ENCODE measurements around the gene NDUFA3.

NDUFA3 gene

GRCh38 chr19:54107876-54108490, 5.3 kb downstream of the NDUFA3 start:
- no peak for DNase-seq (ENCODE audit: low read depth)

DNA sequence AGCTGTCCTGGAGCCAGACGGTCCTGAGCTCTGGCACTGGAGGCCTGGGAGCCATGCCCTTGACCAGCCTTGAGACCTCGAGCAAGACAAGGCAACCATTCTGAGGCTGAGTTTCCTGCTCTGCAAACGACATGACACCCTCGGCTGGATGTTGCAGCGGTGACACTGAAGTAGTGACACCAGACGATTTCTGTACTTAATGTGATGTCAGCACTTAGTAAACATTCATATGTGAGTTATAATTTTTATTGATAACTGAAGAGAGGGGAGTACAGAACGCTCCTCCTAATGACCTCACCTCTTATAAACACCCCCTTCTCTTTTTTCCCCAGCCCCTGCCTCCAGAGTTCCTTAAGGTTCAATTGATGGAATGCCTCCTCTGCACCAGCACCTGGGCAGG, 5.8 kb downstream of the NDUFA3 start:
- DNase-seq (ENCODE audit: low read depth), result no peak

DNA sequence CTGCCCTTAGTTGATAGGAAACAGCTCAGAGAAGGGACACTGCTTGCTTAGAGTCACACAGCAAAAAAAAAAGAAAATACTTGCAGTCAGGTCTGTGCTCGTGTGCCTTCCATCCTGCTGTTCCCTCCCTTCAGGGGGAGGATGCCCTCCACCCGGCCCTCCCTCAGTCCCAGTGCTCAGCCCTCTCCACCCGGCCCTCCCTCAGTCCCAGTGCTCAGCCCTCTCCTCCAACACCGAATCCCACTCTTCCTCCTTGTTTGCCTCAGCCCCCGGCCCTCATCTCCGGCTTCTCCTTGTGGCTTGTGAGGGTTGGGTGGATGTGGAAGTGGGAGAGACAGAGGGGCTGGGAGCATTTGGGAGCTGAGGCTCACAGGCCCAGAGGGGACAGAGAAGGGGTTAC, 7.0 kb downstream of the NDUFA3 start:
- DNase-seq (ENCODE audit: low read depth), result no peak

- DNase-seq (ENCODE audit: low read depth), result no peak
Observed at GRCh38 chr19:54114340-54115108, 11.9 kb downstream of the NDUFA3 start.

- peak; percentile 95 for DNase-seq (ENCODE audit: low read depth)
Observed at GRCh38 chr19:54115109-54116063, 12.7 kb downstream of the NDUFA3 start, which contains the start of the genes PRPF31 and TFPT. PRPF31 (plus strand) TSS chr19:54115754; CDS start chr19:54118279, 2,525 bp downstream. TFPT (minus strand) TSS chr19:54115657; CDS start chr19:54115269, 388 bp downstream.

DNA sequence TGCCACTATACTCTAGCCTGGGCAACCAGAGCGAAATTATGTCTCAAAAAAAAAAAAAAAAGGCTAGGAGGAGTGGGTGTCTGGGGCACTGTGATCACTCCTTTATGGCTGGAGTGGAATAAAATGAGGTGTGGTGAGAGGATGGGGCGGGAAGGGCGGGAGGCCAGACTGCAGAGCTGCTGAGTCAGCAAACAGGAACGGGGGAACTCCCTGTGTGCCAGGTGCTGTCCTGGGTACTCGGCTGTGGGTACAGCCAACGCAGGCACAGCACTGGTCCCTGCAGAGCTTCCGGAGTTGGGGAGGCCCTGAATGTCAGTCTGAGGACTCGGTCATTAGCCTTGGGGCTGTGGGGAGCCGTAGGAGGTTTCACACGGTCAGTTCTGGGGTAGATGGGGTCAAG, 18.6 kb downstream of the NDUFA3 start:
- no peak for DNase-seq (ENCODE audit: low read depth)

DNA sequence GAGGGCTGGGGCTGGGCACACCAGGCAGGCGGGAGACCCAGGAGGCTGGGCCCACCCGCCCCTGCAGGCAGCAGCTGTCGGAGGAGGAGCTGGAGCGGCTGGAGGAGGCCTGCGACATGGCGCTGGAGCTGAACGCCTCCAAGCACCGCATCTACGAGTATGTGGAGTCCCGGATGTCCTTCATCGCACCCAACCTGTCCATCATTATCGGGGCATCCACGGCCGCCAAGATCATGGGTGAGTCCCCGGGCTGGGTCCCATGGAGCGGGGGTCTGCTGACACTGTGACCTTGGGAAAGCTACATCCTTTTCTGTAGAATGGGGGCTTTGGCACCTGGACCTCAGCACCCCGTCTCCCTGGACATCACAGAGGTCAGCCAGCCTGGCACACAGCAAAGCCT, 21.0 kb downstream of the NDUFA3 start:
- DNase-seq (ENCODE audit: low read depth), result no peak

DNA sequence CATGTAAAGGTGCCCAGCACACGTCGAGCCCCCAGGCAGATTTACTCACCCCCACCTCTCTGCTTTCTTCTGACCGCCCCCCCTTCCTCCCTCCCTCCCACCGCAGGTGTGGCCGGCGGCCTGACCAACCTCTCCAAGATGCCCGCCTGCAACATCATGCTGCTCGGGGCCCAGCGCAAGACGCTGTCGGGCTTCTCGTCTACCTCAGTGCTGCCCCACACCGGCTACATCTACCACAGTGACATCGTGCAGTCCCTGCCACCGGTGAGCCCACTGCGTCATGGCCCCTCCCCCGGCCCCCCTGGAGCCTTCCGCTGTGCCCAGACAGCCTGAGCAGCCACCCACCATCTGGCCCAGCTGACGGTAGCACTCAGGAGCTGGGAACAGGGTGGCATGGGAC, 21.7 kb downstream of the NDUFA3 start:
- DNase-seq (ENCODE audit: low read depth), result no peak

GRCh38 chr19:54125713-54126112, 23.1 kb downstream of the NDUFA3 start:
- DNase-seq (ENCODE audit: low read depth), result no peak

GRCh38 chr19:54127688-54128440, 25.2 kb downstream of the NDUFA3 start:
- no peak for DNase-seq (ENCODE audit: low read depth)

- DNase-seq (ENCODE audit: low read depth), result no peak
Observed at GRCh38 chr19:54128441-54128725, 25.7 kb downstream of the NDUFA3 start.

GRCh38 chr19:54128796-54129616, 26.4 kb downstream of the NDUFA3 start:
- no peak for DNase-seq (ENCODE audit: low read depth)

- DNase-seq (ENCODE audit: low read depth), result no peak
Observed at GRCh38 chr19:54129617-54129996, 27.0 kb downstream of the NDUFA3 start.

GRCh38 chr19:54133312-54133956, 30.8 kb downstream of the NDUFA3 start:
- DNase-seq (ENCODE audit: low read depth), result no peak

DNA sequence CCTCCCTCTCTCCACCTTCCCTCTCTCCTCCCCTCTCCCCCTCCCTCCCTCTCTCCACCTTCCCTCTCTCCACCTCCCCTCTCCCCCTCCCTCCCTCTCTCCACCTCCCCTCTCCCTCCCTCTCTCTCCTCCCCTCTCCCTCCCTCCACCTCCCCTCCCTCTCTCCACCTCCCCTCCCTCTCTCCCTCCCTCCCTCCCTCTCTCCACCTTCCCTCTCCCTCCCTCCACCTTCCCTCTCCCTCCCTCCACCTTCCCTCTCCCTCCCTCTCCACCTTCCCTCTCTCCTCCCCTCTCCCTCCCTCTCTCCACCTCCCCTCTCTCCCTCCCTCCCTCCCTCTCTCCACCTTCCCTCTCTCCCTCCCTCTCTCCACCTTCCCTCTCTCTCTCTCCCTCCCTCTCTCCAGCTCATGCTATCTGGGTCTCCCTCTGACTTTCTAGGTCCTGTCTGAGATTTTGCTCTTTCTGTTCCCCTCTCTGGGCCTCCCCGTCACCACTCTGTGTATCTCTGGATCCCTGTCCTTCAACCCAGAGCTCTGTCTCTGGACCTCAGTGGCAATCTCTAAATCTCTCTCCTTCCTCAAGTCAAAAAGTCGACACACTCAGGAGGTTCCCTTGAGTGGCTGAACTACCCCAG, 31.4 kb downstream of the NDUFA3 start:
- no peak for DNase-seq (ENCODE audit: low read depth)

DNA sequence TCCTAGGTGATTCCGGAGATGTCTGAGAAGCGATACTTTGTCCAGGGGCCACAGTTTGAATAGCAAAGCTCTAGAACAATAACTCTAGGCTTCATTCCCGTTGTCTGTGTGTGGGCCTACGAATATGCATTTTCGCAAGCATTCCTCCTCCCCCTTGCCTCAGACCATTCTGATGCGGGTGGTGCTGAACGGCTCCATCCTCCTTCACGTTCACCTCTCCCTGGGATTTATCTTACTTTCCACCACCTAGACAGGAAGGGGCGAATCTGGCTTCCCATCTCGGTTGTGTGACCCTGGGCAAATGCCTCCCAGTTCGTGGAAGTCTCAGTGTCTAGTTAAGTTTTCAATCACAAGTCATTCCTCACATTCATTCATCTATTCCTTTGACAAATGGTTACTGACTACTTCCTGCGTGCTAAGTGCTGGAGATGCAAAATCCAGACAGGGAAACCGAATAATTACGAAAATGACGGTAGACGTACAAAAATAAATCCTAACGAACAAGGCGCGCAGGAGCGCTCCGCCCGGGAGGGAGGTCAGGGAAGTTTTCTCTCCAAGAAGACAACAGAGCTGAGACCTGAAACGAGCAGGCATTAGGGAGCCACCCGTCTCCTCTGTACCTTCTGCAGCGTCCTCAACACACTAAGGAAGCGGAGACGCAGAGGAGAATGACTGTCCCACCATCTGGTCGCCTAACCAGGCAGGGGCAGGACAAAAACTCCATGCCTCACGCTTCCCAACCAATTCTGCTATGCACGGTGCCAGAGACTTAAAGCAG, 33.6 kb downstream of the NDUFA3 start:
- no peak for DNase-seq (ENCODE audit: low read depth)

DNA sequence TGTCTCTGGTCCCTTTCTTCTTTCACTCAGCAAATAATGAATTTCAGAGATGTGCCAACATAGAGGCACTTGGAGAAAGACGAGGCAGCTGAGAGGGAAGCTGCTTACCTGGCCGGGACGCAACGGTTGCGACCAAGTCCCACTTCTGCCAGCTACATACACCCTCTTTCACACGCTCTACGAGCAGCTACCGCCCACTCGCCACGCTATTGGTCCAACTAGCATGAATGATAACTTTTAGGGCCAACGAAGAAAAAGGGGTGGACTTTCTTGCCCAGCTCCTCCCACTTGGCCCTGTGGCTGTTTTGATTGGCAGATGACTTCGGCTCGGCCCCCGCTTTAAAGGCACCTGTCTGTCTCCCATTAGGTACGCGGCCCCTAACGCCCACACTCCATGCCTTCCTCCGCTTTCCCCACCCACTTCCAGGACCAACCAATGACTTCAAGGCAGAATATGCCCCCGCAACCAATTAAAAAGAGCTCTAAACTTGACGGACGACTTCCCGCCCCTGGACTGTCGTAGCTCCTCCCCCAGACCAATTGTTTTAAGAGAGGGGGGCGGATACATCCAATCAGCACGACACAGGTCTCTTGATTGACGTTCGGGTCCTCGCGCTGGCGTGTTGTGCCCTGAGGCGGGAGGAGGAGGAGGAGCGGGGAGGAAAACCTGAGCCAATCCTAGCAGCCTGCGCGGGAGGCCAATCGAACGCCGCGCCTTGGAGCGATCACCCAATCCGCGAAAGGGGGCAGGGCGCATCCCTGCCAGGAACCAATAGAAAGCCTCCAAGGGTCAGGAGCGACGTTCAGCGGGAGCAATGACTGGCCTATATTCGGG, 34.4 kb downstream of the NDUFA3 start:
- DNase-seq (ENCODE audit: low read depth), result peak; percentile 100

All from non-pigmented ciliary epithelial cell (primary cell).